Tibial nerve (tissue), 4 donors: ENCODE data around the gene CISD3.

ENCODE experiments used
- CTCF ChIP-seq, 5 experiments: fragments of 200-600 bp in 3 of 5; fragments of 450-650 bp in 2 of 5; sonication (generic) in 3 of 5; IDR thresholded peaks; one replicate each; pipeline ENCODE4 v1.5.1; 2016 to 2019; ENCODE audit warnings: antibody characterized with exemption in 5 of 5, mild to moderate bottlenecking in 3 of 5, moderate library complexity in 2 of 5
- EP300 ChIP-seq, 2 donors: sonication (generic); formaldehyde crosslinking; IDR thresholded peaks; one replicate each; pipeline ENCODE4 v1.6.1; 2017; ENCODE audit warnings: antibody characterized with exemption in 2 of 2, mild to moderate bottlenecking in 1 of 2
- POLR2A ChIP-seq, 2 donors: fragments of 450-650 bp; IDR thresholded peaks; one replicate each; pipeline ENCODE4 v1.6.1; 2017; ENCODE audit warnings: antibody characterized with exemption in 2 of 2, mild to moderate bottlenecking in 2 of 2, moderate library complexity in 2 of 2

DNA sequence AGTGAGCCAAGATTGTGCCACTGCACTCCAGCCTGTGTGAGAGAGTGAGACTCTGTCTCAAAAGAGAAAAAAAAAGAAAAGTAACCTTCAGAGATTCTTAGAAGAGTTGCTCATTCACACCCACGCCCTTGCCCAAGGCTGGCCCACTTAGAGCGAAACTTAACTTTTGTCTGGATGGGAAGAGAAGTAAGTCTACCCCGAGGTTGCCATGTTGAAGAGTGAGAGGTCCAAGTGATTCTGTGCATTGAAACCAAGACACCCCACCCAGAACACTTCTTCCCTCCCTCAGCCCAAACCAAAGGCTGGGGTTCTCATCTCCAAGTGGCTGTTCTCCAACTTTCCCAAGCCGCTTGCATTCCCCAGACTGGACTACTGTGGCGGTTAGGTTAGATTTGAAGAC is 2.4 kb upstream of the CISD3 start:
- no peak for TF ChIP-seq CTCF (IDR thresholded peaks at IDR 0.05)
- no peak for TF ChIP-seq EP300 (IDR thresholded peaks at IDR 0.05)
- TF ChIP-seq POLR2A (IDR thresholded peaks at IDR 0.05), result no peak
